K562 (cell line): ENCODE data around the gene RPTOR. TPM values are rescaled to one million over a fixed set of nuclear protein-coding genes. Genes with fewer than 3 reads are reported as not detected.

ENCODE experiments used
- ATAC-seq: fragments of 200-7000 bp; cut with Tn5 transposase; 3 replicates; pipeline ENCODE4 v1.9.1; 2020; ENCODE audit warnings: moderate library complexity
- BruUV-seq: library from RNA; stranded (reverse); fragments of 400-500 nt; replicated peaks from 2 replicates; lab custom pipeline; 2021; lab: Mats Ljungman, UMichigan
- CTCF ChIA-PET: fragments of 300-600 bp; formaldehyde crosslinking; extraction: SDS; loops from one replicate; lab custom pipeline; 2021; ENCODE audit warnings: low intra/inter-chr PET ratio; lab: Yijun Ruan, JAX
- POLR2A ChIA-PET: fragments of 300-600, 350-650 bp; sonication (Branson Sonifier 250); formaldehyde crosslinking; extraction: SDS; loops from one replicate; lab custom pipeline; 2021; ENCODE audit warnings: antibody characterized with exemption, inconsistent platforms; lab: Yijun Ruan, JAX
- DNase-seq, 4 experiments: peaks; one replicate each; pipeline versions ENCODE4 v3.0.0 to v3.0.0-alpha.2; 2011 to 2018; ENCODE audit warnings: low spot score in 3 of 4, mixed read lengths in 3 of 4; ENCODE audit errors: extremely low read depth in 1 of 4
- FAIRE-seq: peaks from 2 replicates; lab custom pipeline; 2011; peaks lifted over from hg19 to GRCh38; lab: Jason Lieb, UNC
- H2AFZ ChIP-seq: 2 replicates; pipeline ENCODE4 v1.6.0; 2011; ENCODE audit warnings: low read depth, low read length, control low read depth, inconsistent platforms
- H3K27ac ChIP-seq: fragments of 200-600 bp; 3 replicates; pipeline ENCODE4 v1.8.0; 2011; ENCODE audit warnings: low read depth, mild to moderate bottlenecking, control low read depth, inconsistent platforms, low read length, moderate library complexity, mixed read lengths; ENCODE audit errors: extremely low read depth
- H3K27me3 ChIP-seq, 2 experiments: fragments of 300-600 bp in 1 of 2; 2 replicates in 1 of 2; 3 replicates in 1 of 2; pipeline versions ENCODE4 v1.6.0 to v1.8.0; 2011; ENCODE audit warnings: inconsistent platforms in 2 of 2, low read length in 2 of 2, mild to moderate bottlenecking in 1 of 2, mixed read lengths in 1 of 2, moderate library complexity in 1 of 2; ENCODE audit not compliant: control insufficient read depth in 2 of 2, insufficient read depth in 2 of 2
- H3K36me3 ChIP-seq: fragments of 300-600 bp; 3 replicates; pipeline ENCODE4 v1.8.0; 2011; ENCODE audit warnings: mild to moderate bottlenecking, low read length, inconsistent platforms; ENCODE audit not compliant: control insufficient read depth, insufficient read depth
- H3K4me1 ChIP-seq, 2 experiments: fragments of 200-600 bp in 1 of 2; replicated peaks in 1 of 2; 2 replicates in 1 of 2; 3 replicates in 1 of 2; pipeline versions ENCODE4 v1.5.1 to v1.8.0; 2011; ENCODE audit warnings: inconsistent platforms in 2 of 2, low read length in 2 of 2, mild to moderate bottlenecking in 1 of 2, mixed read lengths in 1 of 2, moderate library complexity in 1 of 2; ENCODE audit not compliant: control insufficient read depth in 2 of 2, insufficient read depth in 2 of 2
- H3K4me2 ChIP-seq: 2 replicates; pipeline ENCODE4 v1.6.1; 2011; ENCODE audit warnings: low read length, control low read depth, inconsistent platforms, mixed read lengths; ENCODE audit not compliant: insufficient read depth
- H3K4me3 ChIP-seq: fragments of 200-600 bp; sonication (generic), shearing (Covaris generic); 2 replicates; pipeline ENCODE4 v1.5.1; 2016; ENCODE audit warnings: control low read depth, inconsistent platforms
- H3K79me2 ChIP-seq: fragments of 200-600 bp; 3 replicates; pipeline ENCODE4 v1.8.0; 2011; ENCODE audit warnings: low read length, inconsistent platforms; ENCODE audit not compliant: control insufficient read depth, insufficient read depth
- H3K9ac ChIP-seq, 2 experiments: 2 replicates each; pipeline versions ENCODE4 v1.6.0 to v1.6.1; 2011; ENCODE audit warnings: low read depth in 2 of 2, low read length in 2 of 2, control low read depth in 1 of 2, inconsistent platforms in 1 of 2, mild to moderate bottlenecking in 1 of 2, mixed read lengths in 1 of 2; ENCODE audit not compliant: insufficient read depth in 1 of 2
- H3K9me1 ChIP-seq: one replicate; pipeline ENCODE4 v1.6.0; 2011; ENCODE audit warnings: inconsistent platforms, mild to moderate bottlenecking, low read length, moderate library complexity; ENCODE audit not compliant: control insufficient read depth, insufficient read depth
- H3K9me3 ChIP-seq: replicated peaks from 2 replicates; pipeline ENCODE4 v1.5.1; 2011; ENCODE audit warnings: low read depth, low read length, inconsistent platforms; ENCODE audit not compliant: control insufficient read depth, insufficient read depth
- H4K20me1 ChIP-seq: replicated peaks from 2 replicates; pipeline ENCODE4 v1.6.1; 2011; ENCODE audit warnings: low read length, inconsistent platforms, mixed read lengths; ENCODE audit not compliant: control insufficient read depth, insufficient read depth
- ARID4B ChIP-seq: sonication (generic); formaldehyde crosslinking; IDR thresholded peaks from 2 replicates; pipeline ENCODE4 v1.8.0; 2022; ENCODE audit warnings: mild to moderate bottlenecking, missing genetic modification reagents
- MAFK ChIP-seq: IDR thresholded peaks from 2 replicates; pipeline ENCODE4 v1.6.1; 2011; ENCODE audit warnings: low read length, improper control_type of control experiment
- PHB ChIP-seq: fragments of 250-450 bp; sonication (Bioruptor Pico); IDR thresholded peaks from 2 replicates; pipeline ENCODE4 v1.5.0; 2021
- ZBTB1 ChIP-seq: sonication (generic); formaldehyde crosslinking; IDR thresholded peaks from 2 replicates; pipeline ENCODE4 v1.8.1; 2023; ENCODE audit warnings: missing genetic modification reagents, low read depth, mild to moderate bottlenecking, borderline replicate concordance
- ZNF174 ChIP-seq: fragments of 250-450 bp; sonication (Bioruptor Pico); IDR thresholded peaks from 2 replicates; pipeline ENCODE4 v1.4.0; 2020; ENCODE audit warnings: mild to moderate bottlenecking
- ZNF79 ChIP-seq: fragments of 250-450 bp; sonication (Bioruptor Pico); IDR thresholded peaks from 2 replicates; pipeline ENCODE4 v1.4.0; 2020; ENCODE audit warnings: low read depth, mild to moderate bottlenecking, moderate library complexity
- WGBS: fragments of 100-300 bp; shearing (Covaris generic); methylation state at CpG from one replicate; pipeline ENCODE4 v1.1.6; 2016; ENCODE audit warnings: low coverage, mixed read lengths; ENCODE audit not compliant: insufficient coverage; ENCODE audit errors: missing lambda C conversion rate; 5-methylcytosine and 5-hydroxymethylcytosine counted together
- in situ Hi-C: fragments of 300-500 bp; cut with MboI; formaldehyde crosslinking; loops from 4 replicates; pipeline ENCODE4 v1.15.0; 2018; ENCODE audit warnings: inconsistent platforms, mixed read lengths
- intact Hi-C: fragments of 100-400 bp; cut with micrococcal nuclease; formaldehyde crosslinking; loops from 2 replicates; pipeline ENCODE4 v1.14.2; 2022
- polyA plus RNA-seq, 8 experiments: library from polyadenylated mRNA; depleted of rRNA in 4 of 8; stranded (reverse) in 5 of 8; unstranded in 3 of 8; fragments of >200 nt; fragmentation: Nextera tagmentation in 2 of 8; fragmentation: Illumina TruSeq in 1 of 8; extraction: Ambion mirVana in 2 of 8; extraction: Trizol in 1 of 8; gene quantifications; 2 replicates each; pipeline versions ENCODE4 v1.2.1 to v1.2.3, GENCODE V29; 2011 to 2014; ENCODE audit warnings: inconsistent platforms in 1 of 8, missing spikeins in 1 of 8
- total RNA-seq, 7 experiments: library from RNA; depleted of rRNA in 6 of 7; stranded (reverse); fragments of >200 nt in 6 of 7; fragmentation: Illumina TruSeq in 2 of 7; extraction: Trizol in 2 of 7; gene quantifications; 2 replicates each; pipeline versions ENCODE4 v1.2.1 to v1.2.3, GENCODE V29; 2011 to 2021; ENCODE audit warnings: low replicate concordance in 1 of 7

RPTOR gene
- total and polyA plus RNA-seq, 9 of the 15 experiments (the other 6 are each of a cell fraction or from before 2014, with no cell fraction given) = 0.24 to 54.1 (median 10.2) TPM

GRCh38 chr17:80564545-80564944, 19.9 kb downstream of the RPTOR start (continued):
- TF ChIP-seq ARID4B (CRISPR knock-in tag) (no peak), PHB (CRISPR knock-in tag) (no peak), ZNF174 (CRISPR knock-in tag) (no peak), ZNF79 (CRISPR knock-in tag) (no peak)

GRCh38 chr17:80565343-80566053, 20.9 kb downstream of the RPTOR start:
- Histone ChIP-seq H3K4me1 (peaks cover 0 to 9% of the 10 kb centered on the region in 2 experiments; a peak in 2 of 5 replicates), H3K79me2 (peaks cover 80% of the 10 kb centered on the region), H3K4me3 (no peak overlapping the region), H3K9me3 (no peaks in the 10 kb centered on the region), H3K27me3 (no peaks in the 10 kb centered on the region), H3K27ac (no peak overlapping the region), H3K4me2 (no peak overlapping the region), H3K9me1 (no peaks in the 10 kb centered on the region), H2AFZ (no peak overlapping the region), H4K20me1 (peaks cover 17% of the 10 kb centered on the region; the same call in 1 of the 2 replicates), H3K36me3 (peaks cover 2% of the 10 kb centered on the region; the same call in 1 of the 3 replicates), H3K9ac (no peak overlapping the region)
- WGBS = 61% methylated on average over 12 of the region's 12 CpGs
- ATAC-seq = peak; percentile 80
- BruUV-seq = no TSS peak
- intact Hi-C loops = no loop called here
- POLR2A ChIA-PET = interaction anchor here (0.6 to 1.2 kb wide), 2 partner anchors 9 to 31 kb away, joined by 3 to 6 read pairs; no protein-coding TSS in a partner anchor
- CTCF ChIA-PET = no interaction called here
- in situ Hi-C loops = no loop called here
- DNase-seq = no peak
- FAIRE-seq = no peak
- TF ChIP-seq MAFK (no peak), ZBTB1 (CRISPR knock-in tag) (no peak)
